Measurements from ENCODE around the gene PTGES3.
A peak's percentile ranks its signal among the peaks of the same experiment; 100 is the strongest.

The PTGES3 gene

DNA sequence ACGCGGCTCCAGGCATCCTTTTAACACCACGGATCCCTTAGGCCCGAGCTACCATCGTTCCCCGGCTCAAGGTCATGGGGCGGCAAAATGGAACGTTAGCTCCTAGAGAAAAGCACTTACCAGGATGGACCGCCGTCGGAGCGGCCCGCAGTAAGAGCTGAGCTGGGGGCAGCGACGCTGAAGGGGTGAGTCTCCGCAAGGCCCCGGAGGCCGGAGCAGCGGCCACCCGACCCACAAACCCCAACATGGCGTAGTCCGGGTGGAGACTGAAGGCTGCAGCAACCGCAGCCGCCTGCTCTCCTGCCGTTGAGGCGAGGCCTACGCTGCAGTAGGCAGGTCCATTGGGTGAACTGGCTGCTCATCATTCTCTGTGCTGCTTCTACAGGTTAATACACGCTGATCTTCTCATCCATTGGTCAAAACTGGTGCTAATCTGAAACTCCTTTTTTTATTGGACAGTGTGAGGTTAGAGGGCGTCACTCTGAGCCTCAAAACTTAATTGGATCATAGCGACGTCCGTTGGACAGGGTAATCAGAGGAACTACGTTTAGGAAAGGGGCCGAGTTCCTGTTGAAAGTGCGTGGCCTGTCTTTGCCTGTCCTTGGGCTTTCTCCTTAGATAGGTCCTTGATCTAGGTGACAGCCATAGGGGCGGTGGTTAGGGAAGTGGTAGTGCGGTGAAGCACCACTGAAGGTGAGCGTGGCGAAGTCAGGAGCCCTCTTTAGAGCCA is 42.2 kb downstream of the PTGES3 start, which contains the start of gene ATP5F1B:
TSS of gene ATP5F1B (minus strand) at position 268 of the 730 bp plus-strand sequence. CDS start at position 247, 21 bp downstream.
- DNase-seq, result peak; percentile 97

DNA sequence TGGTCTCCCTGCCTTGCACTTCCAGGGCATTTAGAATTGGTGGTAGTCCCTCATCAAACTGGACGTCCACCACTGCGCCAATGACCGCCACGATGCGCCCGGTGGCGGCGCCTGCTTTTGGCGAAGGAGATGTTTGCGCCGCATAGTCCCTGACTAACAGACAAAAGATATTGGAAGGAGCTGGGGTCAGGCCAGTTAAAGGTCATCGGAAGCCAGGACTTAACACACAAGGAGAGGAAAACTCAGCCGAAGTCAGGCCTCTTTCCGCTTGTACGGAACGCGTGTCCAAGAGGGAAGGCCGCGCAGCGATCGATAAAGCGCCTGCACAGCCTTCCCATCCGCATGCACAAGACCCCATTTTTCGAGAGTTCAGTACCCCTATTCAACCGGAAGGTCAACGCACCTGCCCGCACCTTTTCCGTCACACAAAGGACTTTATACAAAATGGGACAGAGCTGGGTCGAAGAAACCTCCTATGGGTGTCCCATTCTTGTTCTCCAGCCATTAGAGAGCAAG is 42.8 kb downstream of the PTGES3 start:
- no peak for DNase-seq

DNA sequence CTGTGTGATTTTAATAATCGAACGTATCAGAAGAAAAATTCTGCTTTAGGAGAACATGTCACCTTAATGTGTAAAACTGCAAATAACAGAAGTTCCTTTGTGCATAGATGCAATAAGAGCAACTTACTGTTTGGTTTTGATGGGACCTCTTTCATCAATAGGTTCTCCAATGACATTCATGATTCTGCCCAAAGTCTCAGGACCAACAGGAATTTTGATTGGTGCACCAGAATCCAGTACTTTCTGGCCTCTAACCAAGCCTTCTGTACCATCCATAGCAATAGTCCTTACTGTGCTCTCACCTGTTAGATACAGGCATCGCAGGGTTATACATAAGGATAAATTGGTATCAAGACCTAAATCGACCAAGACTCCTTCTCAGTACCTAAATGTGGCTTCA is 43.4 kb downstream of the PTGES3 start:
- no peak for DNase-seq

GRCh38 chr12:56641219-56641618 is 46.9 kb downstream of the PTGES3 start:
- DNase-seq, result no peak

- no peak for DNase-seq
Observed at GRCh38 chr12:56637621-56638020, 50.5 kb downstream of the PTGES3 start.

GRCh38 chr12:56636675-56637540 is 51.2 kb downstream of the PTGES3 start:
- DNase-seq, result peak; percentile 96

DNA sequence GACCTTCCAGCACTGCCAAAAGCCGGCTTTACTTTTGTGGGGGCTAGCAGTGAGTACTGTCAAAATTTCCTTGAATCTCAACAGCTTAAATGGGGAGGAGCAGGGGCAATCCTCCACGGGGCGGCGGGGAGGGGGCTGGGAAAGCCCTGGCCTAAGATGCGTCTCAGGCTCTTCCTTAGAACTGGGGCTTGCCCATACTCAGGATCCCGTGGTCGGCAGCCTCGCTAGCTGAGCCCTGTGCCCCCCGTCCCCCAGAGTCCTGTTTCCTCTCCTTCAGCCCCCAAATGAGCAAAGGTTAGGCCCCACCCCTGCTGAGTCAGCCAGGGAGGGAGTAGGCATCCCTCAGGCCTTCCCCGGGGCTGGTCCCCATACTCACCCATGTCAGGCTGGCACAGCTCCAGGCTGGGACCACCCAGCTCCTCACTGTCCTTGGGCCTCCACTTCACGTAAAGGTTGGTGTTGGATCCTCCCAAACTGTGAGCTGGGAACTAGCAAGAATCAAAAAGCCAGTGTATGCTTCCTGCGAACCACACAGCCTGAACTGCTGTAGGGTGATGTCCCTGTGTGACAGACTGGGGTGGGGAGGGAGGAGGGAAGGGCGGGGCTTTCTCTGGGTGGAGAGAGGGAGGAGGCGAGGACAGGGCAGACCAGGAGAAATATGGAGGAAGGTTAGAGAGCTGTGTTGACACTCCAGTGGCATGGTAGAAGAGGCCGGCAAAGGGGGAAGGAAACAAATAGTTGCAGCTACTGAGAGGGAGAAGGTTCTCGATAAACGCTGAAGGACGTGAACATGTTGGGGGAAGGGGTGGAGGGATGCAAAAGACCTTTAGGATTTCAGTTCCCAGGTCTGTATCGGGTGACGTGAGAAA is 52.0 kb downstream of the PTGES3 start:
- peak; percentile 87 for DNase-seq

- peak; percentile 73 for DNase-seq
Observed at GRCh38 chr12:56634837-56635791, 53.0 kb downstream of the PTGES3 start.

GRCh38 chr12:56634242-56634836 is 53.7 kb downstream of the PTGES3 start:
- peak; percentile 24 for DNase-seq

DNA sequence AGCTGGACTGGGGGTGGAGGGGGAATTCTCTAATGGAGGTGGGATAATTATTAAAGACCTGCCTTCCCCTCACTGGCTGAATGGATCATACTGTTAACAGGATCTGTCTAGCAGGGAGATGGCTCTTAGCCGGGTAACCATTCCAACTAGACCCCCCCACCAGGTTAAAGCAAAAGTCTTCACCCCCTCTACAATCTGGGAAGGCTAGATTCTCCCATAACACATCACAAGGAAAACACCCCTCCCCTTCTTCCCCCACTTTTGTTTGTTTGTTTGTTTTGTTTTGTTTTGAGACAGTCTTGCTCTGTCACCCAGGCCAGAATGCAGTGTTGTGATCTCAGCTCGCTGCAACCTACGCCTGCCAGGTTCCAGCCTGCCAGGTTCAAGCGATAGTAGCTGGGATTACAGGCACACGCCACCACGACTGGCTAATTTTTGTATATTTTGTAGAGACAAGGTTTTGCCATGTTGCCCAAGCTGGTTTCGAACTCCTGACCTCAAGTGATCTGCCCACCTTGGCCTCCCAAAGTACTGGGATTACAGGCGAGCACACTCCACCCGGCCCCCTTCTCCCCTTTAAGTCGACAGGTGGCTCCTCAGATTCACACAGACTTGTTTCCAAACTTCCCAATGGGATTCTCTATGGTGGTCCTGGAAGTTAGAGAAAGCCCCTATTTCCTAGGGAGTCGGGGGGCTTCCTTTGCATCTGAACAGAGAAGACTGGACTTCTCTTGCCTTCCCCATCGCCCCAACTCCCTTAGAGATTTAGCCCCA is 54.4 kb downstream of the PTGES3 start:
- no peak for DNase-seq

- DNase-seq, result no peak
Observed at GRCh38 chr12:56632701-56633467, 55.2 kb downstream of the PTGES3 start.

GRCh38 chr12:56631790-56632700 is 56.0 kb downstream of the PTGES3 start:
- DNase-seq, result peak; percentile 58

DNA sequence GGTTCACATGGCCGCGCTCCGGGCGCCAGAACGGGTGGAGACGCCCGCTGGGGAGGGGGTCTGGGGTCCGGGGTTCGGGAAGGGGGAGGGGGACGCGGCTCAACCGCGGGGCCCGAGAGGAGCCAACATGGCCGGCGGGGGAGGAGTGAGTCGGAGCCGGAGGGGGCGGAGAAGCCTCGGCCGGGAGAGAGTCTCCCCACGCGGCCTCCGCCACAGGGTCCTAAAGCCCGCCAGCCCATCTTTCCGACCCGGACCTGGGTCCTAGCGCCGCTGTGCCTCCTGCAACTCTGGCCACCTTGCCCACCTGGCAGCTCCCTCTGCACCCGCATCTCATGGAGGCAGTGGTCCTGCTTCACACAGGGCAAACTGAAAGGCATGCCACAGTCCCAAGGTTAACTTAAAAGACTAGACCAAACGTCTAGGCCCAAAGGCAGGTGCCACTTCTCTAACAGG is 57.9 kb downstream of the PTGES3 start, which contains the start of gene BAZ2A:
TSS of gene BAZ2A (minus strand) at position 147 of the 453 bp plus-strand sequence. CDS start 12,796 bp downstream, outside the sequence.
- DNase-seq, result peak; percentile 86

- peak; percentile 60 for DNase-seq
Observed at GRCh38 chr12:56629459-56630179, 58.5 kb downstream of the PTGES3 start.

- peak; percentile 76 for DNase-seq
Observed at GRCh38 chr12:56628671-56629458, 59.2 kb downstream of the PTGES3 start.

DNA sequence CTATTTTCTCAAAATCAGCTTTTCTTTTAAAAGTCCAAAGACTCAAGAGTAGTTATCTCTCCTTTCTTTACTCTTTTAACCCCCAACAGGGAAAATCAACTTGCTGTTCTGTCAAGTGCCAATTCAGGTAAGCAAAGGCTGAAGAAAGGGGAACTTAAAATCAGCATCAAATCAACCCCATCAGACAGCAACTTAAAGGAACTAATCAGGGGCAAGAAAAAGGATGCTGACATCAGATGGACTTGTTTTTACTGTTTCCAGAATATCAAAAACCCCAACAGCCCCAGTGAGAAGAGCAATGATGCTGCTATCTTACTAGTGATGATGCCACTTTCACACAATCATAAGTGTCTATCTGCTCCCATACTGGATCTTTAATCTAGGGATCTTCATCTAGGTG is 61.4 kb downstream of the PTGES3 start:
- no peak for DNase-seq
